Activated T-helper 2 cell treated with anti-CD3 and anti-CD28 coated beads, Interferon-gamma antibody, Interleukin-2, Interleukin-4, amounts not matched to agents 10 μg/mL and 5 μg/mL and 100 μg/mL, durations not matched to agents 14 hours and 24 hours and 36 hours (primary cell): ENCODE results near the gene MAPKAP1. TPM values are rescaled to one million over a fixed set of nuclear protein-coding genes. Genes with fewer than 3 reads are reported as not detected.
"Not testable (repeated sequence)": the region's sequence is repeated elsewhere in the genome, so short reads cannot be mapped to it uniquely, and the experiment has no call there.

Experiments
- DNase-seq: peaks from one replicate; pipeline ENCODE4 v3.0.0; 2021; ENCODE audit warnings: low spot score
- H3K27ac Mint-ChIP-seq: one replicate; pipeline ENCODE4 v1.8.0; 2021; ENCODE audit warnings: mixed read lengths
- H3K27me3 Mint-ChIP-seq: one replicate; pipeline ENCODE4 v1.8.0; 2021; ENCODE audit warnings: low read depth, mixed read lengths
- H3K36me3 Mint-ChIP-seq: one replicate; pipeline ENCODE4 v1.8.0; 2021; ENCODE audit warnings: low read depth, mixed read lengths
- H3K4me1 Mint-ChIP-seq: one replicate; pipeline ENCODE4 v1.8.0; 2021; ENCODE audit warnings: low read depth, mixed read lengths
- H3K4me3 Mint-ChIP-seq: one replicate; pipeline ENCODE4 v1.8.0; 2021; ENCODE audit warnings: low read depth, mild to moderate bottlenecking, moderate library complexity, mixed read lengths
- H3K9me3 Mint-ChIP-seq: one replicate; pipeline ENCODE4 v1.8.0; 2021; ENCODE audit warnings: mixed read lengths
- intact Hi-C: fragments of 100-400 bp; cut with micrococcal nuclease; formaldehyde crosslinking; loops from one replicate; pipeline ENCODE4 v1.15.1; 2023
- total RNA-seq: library from RNA; stranded (reverse); gene quantifications from 2 replicates; pipeline ENCODE4 v1.2.3, GENCODE V29; 2022

Gene MAPKAP1
- total RNA-seq, 1 donor from 2014 or later, result 83.8 TPM

DNA sequence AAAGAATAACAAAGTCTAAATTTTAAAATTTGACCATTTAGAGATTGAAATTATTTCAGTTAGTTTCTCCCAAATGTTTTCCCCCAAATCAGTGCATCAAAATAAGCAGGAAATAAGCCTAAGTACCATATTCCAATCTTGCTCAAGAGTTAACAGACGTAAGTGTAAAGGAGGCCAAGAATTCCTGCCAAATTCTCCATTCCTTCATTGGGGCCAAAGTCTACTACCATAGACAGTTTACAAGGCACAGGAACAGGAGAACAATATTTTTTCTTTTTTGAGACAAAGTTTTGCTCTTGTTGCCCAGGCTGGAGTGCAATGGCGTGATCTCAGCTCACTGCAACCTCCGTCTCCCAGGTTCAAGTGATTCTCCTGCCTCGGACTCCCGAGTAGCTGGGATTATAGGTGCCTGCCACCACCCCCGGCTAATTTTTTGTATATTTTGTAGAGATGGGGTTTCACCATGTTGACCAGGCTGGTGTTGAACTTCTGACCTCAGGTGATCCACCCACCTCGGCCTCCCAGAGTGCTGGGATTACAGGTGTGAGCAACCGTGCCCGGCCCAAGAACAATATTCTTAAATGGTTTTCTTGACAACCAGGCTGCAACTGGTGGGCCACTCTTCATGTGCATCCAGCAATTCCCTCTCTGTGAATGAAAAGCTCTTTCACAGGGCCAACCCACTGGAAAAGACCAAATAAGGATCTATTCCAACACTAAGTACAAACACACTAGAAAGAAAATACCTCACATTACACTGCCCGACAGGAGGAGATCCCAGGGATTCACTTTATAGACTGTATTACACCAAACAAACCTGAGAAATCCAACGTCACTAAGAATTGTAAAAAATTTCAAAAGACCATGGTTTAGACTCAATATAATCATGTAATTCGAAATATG, 127.7 kb downstream of the MAPKAP1 start:
- Mint-ChIP-seq H3K27me3 (no peaks in the 10 kb centered on the region), H3K9me3 (peaks cover 30% of the 10 kb centered on the region), H3K4me1 (no peaks in the 10 kb centered on the region), H3K36me3 (peaks cover 54% of the 10 kb centered on the region), H3K4me3 (no peak overlapping the region), H3K27ac (no peak overlapping the region)
- intact Hi-C loops, result no loop called here
- no peak for DNase-seq

GRCh38 chr9:125574126-125574877, 132.7 kb downstream of the MAPKAP1 start:
- Mint-ChIP-seq H3K27me3 (no peaks in the 10 kb centered on the region), H3K27ac (no peak overlapping the region), H3K4me3 (no peak overlapping the region), H3K4me1 (no peaks in the 10 kb centered on the region), H3K9me3 (peaks cover 54% of the 10 kb centered on the region), H3K36me3 (peaks cover 57% of the 10 kb centered on the region)
- no peak for DNase-seq
- intact Hi-C loops, result no loop called here

DNA sequence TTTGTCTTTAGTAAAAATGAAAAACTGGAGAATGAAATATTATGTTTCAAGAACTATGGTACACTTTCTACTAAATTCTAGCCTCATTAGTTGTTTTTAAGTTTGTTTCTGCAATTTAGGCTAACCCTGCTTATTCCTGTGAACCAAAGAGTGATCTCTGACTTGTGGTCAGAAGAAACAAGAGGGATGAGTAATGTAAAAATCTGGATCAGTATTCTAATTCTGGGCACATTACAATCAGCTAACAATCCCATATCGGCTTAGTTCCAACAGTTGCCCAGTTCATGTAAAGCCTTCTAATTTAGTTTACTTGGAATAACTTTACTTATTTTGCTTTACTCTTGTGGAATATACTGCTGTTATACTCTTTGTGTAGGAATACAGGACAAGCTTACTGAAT, 134.5 kb downstream of the MAPKAP1 start:
- H3K4me1 Mint-ChIP-seq, intact Hi-C loops, H3K27me3 Mint-ChIP-seq, H3K27ac Mint-ChIP-seq, H3K4me3 Mint-ChIP-seq, DNase-seq: not testable (repeated sequence)
- Mint-ChIP-seq H3K9me3 (peaks cover 49% of the 10 kb centered on the region), H3K36me3 (peaks cover 52% of the 10 kb centered on the region)

DNA sequence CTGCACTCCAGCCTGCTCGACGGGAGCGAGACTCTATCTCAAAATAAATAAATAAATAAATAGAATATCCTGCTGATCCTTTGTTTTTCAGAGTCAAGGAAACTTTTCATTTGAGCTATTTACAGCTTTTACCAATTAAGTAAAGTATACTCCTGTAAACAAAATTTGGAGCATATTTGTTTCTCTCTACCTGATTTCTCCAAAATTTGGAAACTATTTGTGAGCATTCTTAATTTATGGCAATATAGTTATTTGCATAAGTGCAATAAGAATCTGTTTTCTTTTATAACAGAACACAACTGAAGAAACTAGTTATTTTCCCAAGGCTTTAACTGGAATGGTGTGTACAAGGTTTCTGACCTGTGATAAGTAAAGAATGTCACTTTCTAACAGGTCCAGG, 135.2 kb downstream of the MAPKAP1 start:
- H3K27ac Mint-ChIP-seq, intact Hi-C loops, DNase-seq, H3K4me1 Mint-ChIP-seq, H3K27me3 Mint-ChIP-seq, H3K4me3 Mint-ChIP-seq: not testable (repeated sequence)
- Mint-ChIP-seq H3K36me3 (peaks cover 52% of the 10 kb centered on the region), H3K9me3 (peaks cover 49% of the 10 kb centered on the region)

- Mint-ChIP-seq H3K4me1 (peaks cover 4% of the 10 kb centered on the region), H3K4me3 (no peak overlapping the region), H3K27ac (no peak overlapping the region), H3K27me3 (no peaks in the 10 kb centered on the region), H3K9me3 (peaks cover 36% of the 10 kb centered on the region), H3K36me3 (peaks cover 39% of the 10 kb centered on the region)
- no peak for DNase-seq
- intact Hi-C loops, result no loop called here
These were observed 136.8 kb downstream of the MAPKAP1 start for GRCh38 chr9:125570246-125570645.

- intact Hi-C loops, result no loop called here
- peaks cover 22% of the 10 kb centered on the region for H3K9me3 Mint-ChIP-seq
- DNase-seq, result no peak
These were observed 138.4 kb downstream of the MAPKAP1 start for GRCh38 chr9:125568621-125569020.

GRCh38 chr9:125566051-125566450, 141.0 kb downstream of the MAPKAP1 start:
- H3K4me3 Mint-ChIP-seq, H3K9me3 Mint-ChIP-seq, intact Hi-C loops, DNase-seq, H3K36me3 Mint-ChIP-seq, H3K27ac Mint-ChIP-seq, H3K27me3 Mint-ChIP-seq: not testable (repeated sequence)
- H3K4me1 Mint-ChIP-seq, result peaks cover 21% of the 10 kb centered on the region

More at GRCh38 chr9:125568621-125569020, 138.4 kb downstream of the MAPKAP1 start:
- H3K27ac Mint-ChIP-seq, result no peak overlapping the region
- no peak overlapping the region for H3K4me3 Mint-ChIP-seq
- H3K36me3 Mint-ChIP-seq, result peaks cover 24% of the 10 kb centered on the region
- no peaks in the 10 kb centered on the region for H3K27me3 Mint-ChIP-seq
- peaks cover 9% of the 10 kb centered on the region for H3K4me1 Mint-ChIP-seq

GRCh38 chr9:125565126-125565525, 141.9 kb downstream of the MAPKAP1 start:
- intact Hi-C loops, result no loop called here

DNA sequence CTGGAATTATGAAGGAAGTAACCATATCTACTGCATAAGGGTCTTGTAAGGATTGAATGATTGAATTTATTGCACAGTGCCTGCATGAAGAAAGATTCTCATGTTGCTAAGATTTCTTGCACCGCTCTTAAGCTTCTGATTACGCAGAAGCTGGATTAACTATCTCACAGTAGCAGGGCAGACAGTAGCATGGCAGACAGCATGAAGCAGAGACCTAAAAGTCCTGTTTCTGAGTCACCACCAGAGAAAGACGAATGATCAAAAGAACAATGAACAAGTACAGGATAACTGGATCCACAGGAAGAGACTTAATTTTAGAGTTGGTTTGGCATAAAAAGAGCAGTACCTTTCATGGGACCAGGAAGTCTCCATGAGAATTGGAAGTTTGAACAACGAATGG, 142.4 kb downstream of the MAPKAP1 start:
- no peak overlapping the region for H3K27ac Mint-ChIP-seq
- no peaks in the 10 kb centered on the region for H3K9me3 Mint-ChIP-seq
- DNase-seq, result no peak
- no peak overlapping the region for H3K4me3 Mint-ChIP-seq
- no peaks in the 10 kb centered on the region for H3K27me3 Mint-ChIP-seq
- H3K4me1 Mint-ChIP-seq, result peaks cover 25% of the 10 kb centered on the region
- H3K36me3 Mint-ChIP-seq, result peaks cover 3% of the 10 kb centered on the region
- intact Hi-C loops, result loop anchor here (5.0 kb wide), 1 partner anchor 88 kb away; no protein-coding TSS in a partner anchor

More at GRCh38 chr9:125565126-125565525, 141.9 kb downstream of the MAPKAP1 start:
- no peak for DNase-seq
- peaks cover 24% of the 10 kb centered on the region for H3K4me1 Mint-ChIP-seq
- no peak overlapping the region for H3K4me3 Mint-ChIP-seq
- no peak overlapping the region for H3K27ac Mint-ChIP-seq
- no peaks in the 10 kb centered on the region for H3K27me3 Mint-ChIP-seq
- H3K9me3 Mint-ChIP-seq, result peaks cover 3% of the 10 kb centered on the region
- H3K36me3 Mint-ChIP-seq, result peaks cover 3% of the 10 kb centered on the region

GRCh38 chr9:125561509-125562148, 145.4 kb downstream of the MAPKAP1 start:
- intact Hi-C loops, result loop anchor here (1.0 to 5.0 kb wide), 3 partner anchors 40 to 91 kb away; no protein-coding TSS in a partner anchor
- no peaks in the 10 kb centered on the region for H3K9me3 Mint-ChIP-seq
- H3K27me3 Mint-ChIP-seq, result no peaks in the 10 kb centered on the region
- peak overlapping the region; percentile 40 for H3K4me3 Mint-ChIP-seq
- peak overlapping the region; percentile 54 for H3K27ac Mint-ChIP-seq
- H3K4me1 Mint-ChIP-seq, result peaks cover 34% of the 10 kb centered on the region
- peaks cover 18% of the 10 kb centered on the region for H3K36me3 Mint-ChIP-seq
- no peak for DNase-seq

- Mint-ChIP-seq H3K27me3 (no peaks in the 10 kb centered on the region), H3K4me3 (no peak overlapping the region), H3K27ac (no peak overlapping the region), H3K4me1 (peaks cover 32% of the 10 kb centered on the region), H3K9me3 (no peaks in the 10 kb centered on the region), H3K36me3 (peaks cover 18% of the 10 kb centered on the region)
- intact Hi-C loops, result loop anchor here (2.0 to 5.0 kb wide), 2 partner anchors 49 to 92 kb away; no protein-coding TSS in a partner anchor
- no peak for DNase-seq
These were observed 147.1 kb downstream of the MAPKAP1 start for GRCh38 chr9:125559894-125560293.

GRCh38 chr9:125559194-125559593, 147.8 kb downstream of the MAPKAP1 start:
- DNase-seq, result no peak
- Mint-ChIP-seq H3K27ac (no peak overlapping the region), H3K4me3 (no peak overlapping the region), H3K9me3 (no peaks in the 10 kb centered on the region), H3K36me3 (peaks cover 18% of the 10 kb centered on the region), H3K4me1 (peaks cover 27% of the 10 kb centered on the region), H3K27me3 (no peaks in the 10 kb centered on the region)
- intact Hi-C loops, result no loop called here
